Lower leg skin (tissue), 3 donors: Measurements from ENCODE around the gene NARF.

ENCODE experiments used
- CTCF ChIP-seq, 3 donors: fragments of 450-650 bp; IDR thresholded peaks; one replicate each; pipeline ENCODE4 v1.5.1; 2016; ENCODE audit warnings: antibody characterized with exemption in 3 of 3, mild to moderate bottlenecking in 3 of 3, moderate library complexity in 2 of 3
- POLR2A ChIP-seq, 2 donors: fragments of 450-650 bp; IDR thresholded peaks; one replicate each; pipeline ENCODE4 v1.6.1; 2016 to 2017; ENCODE audit warnings: antibody characterized with exemption in 2 of 2, mild to moderate bottlenecking in 1 of 2, moderate library complexity in 1 of 2

- TF ChIP-seq POLR2A (IDR thresholded peaks at IDR 0.05) (no peak), CTCF (IDR thresholded peaks at IDR 0.05) (no peak)
These were observed 34.2 kb downstream of the NARF start for GRCh38 chr17:82492643-82493225.
